ENCODE data around the gene TRMO.

Gene TRMO

DNA sequence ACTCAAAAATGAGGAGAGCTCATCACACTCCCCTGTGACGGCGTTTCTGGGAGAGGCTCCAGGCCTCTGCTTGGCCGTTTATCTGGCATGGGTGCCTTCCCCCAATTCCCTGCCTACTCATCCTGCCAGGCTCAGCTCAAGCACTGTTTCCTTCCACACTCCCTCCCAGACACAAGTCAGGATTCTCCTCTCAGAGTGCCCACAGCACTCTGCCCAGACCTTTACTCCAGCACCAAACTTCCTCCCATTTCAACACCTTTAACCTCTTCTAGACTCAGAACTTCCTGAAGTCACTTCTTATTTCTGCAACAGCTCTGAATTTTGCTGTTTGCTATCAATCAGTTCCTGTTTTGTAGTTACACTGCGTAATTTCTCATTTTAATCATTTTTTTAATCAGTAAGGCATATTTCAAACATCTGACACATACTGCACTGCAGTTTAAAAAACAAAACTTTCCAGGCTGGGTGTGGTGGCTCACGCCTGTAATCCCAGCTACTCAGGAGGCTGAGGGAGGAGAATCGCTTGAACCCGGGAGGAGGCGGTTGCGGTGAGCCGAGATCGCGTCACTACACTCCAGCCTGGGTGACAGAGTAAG is 16.0 kb downstream of the TRMO start:
- no peak for DNase-seq (ENCODE audit: low read depth)
- TF ChIP-seq, protein P1, sequence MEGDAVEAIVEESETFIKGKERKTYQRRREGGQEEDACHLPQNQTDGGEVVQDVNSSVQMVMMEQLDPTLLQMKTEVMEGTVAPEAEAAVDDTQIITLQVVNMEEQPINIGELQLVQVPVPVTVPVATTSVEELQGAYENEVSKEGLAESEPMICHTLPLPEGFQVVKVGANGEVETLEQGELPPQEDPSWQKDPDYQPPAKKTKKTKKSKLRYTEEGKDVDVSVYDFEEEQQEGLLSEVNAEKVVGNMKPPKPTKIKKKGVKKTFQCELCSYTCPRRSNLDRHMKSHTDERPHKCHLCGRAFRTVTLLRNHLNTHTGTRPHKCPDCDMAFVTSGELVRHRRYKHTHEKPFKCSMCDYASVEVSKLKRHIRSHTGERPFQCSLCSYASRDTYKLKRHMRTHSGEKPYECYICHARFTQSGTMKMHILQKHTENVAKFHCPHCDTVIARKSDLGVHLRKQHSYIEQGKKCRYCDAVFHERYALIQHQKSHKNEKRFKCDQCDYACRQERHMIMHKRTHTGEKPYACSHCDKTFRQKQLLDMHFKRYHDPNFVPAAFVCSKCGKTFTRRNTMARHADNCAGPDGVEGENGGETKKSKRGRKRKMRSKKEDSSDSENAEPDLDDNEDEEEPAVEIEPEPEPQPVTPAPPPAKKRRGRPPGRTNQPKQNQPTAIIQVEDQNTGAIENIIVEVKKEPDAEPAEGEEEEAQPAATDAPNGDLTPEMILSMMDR (IDR thresholded peaks at IDR 0.05; ENCODE audit: control insufficient read depth, insufficient read depth, low read depth, low read length, missing control alignments) = no peak
- H3K4me3 ChIP-seq (ENCODE audit: control insufficient read depth, low read depth, low read length) = no peak overlapping the region

DNA sequence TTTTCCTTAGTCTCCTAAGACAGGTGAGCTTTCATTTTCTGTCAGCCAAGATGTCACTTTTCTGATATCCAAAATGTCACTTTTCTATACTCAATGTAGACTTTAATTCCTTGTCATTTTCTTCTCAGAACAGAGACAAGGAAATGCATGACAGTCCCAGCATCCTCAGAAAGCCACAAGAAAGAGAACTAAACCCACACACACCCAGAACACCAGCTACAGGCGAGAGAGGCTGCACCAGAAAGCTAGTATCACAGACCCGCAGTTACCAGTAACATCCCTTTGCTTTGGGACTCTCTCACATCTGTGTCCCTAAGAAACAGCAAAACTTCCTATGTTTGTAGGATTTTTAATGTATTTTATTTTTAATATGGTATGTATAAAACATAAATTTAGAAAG is 17.1 kb downstream of the TRMO start:
- DNase-seq (ENCODE audit: low read depth) = no peak
- TF ChIP-seq, protein P1 (IDR thresholded peaks at IDR 0.05; ENCODE audit: control insufficient read depth, insufficient read depth, low read depth, low read length, missing control alignments) = no peak
- no peak overlapping the region for H3K4me3 ChIP-seq (ENCODE audit: control insufficient read depth, low read depth, low read length)

DNA sequence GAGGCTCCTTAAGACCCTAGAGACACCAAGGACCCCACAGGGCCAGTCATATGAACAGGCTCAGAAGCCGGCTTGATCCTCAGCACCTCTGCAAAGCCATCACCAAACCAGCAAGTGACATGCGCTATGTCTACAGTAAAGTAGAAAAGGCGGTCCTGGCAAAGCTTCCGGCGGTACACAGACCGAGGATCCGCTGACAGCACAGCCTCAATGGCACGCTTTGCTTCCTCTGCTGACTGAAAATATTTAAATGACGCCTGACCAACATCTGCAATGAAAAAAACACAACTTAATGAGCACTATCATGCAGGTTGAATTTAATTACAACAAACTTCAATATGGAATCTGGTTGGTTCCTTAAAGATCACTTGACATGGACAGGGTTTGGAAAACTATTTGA is 17.6 kb downstream of the TRMO start:
- TF ChIP-seq, protein P1 (IDR thresholded peaks at IDR 0.05; ENCODE audit: control insufficient read depth, insufficient read depth, low read depth, low read length, missing control alignments) = no peak
- no peak for DNase-seq (ENCODE audit: low read depth)
- H3K4me3 ChIP-seq (ENCODE audit: control insufficient read depth, low read depth, low read length) = no peak overlapping the region

DNA sequence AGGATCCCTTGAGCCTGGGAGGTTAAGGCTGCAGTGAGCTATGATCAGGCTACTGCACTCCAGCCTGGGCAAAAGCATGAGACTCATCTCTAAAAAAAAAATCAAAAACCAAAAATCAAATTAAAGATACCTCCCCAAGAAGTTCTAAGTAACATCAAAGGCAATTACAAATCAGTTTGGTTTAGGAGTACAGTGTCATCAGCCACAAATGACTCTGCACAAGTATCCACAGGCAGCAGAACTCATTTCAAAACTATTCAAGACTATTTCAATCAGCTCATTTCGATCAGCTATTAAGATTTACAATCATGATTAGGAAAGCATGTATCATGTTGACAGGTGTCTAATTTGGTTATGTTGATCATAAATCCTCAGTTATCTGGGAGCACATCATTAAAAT is 19.1 kb downstream of the TRMO start:
- TF ChIP-seq, protein P1 (IDR thresholded peaks at IDR 0.05; ENCODE audit: control insufficient read depth, insufficient read depth, low read depth, low read length, missing control alignments) = no peak
- H3K4me3 ChIP-seq (ENCODE audit: control insufficient read depth, low read depth, low read length) = no peak overlapping the region
- no peak for DNase-seq (ENCODE audit: low read depth)

DNA sequence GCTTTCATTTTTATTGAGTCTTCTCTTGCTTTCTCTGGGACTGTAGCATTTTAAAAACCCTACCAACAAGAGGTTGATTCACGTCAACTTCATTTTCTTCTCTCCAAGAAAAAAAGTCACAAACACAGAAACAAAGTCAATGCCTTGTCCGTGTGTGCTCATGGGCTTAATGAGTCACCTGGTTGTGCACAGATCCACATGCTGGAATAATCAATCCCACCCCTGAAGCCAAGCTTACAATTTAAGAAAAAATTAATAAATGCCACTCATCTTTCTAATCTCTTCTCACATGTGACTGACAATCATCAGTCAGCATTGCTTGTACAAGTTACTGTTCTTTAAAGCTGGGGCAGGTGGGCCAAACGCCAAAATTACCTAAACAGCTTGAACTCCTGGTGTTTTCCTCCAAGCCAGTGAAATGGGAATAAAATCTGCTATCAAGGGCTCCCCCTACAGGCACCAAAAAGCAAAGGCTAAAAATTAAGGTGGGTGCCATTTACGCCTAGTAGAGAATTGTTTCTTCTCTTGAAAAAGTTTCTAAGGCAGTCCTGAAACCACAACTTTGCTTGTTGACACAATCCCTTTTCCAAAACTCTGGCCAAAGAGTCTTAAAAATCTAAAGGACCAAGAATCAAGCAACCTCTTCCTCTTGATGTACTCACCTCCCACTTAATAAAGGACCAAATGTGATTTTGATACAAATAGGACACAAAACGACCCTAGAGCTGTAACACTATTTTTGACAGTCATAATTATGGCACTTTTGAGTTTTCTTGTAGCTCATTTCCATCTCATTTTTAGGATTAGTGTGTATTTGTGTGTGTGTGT is 21.3 kb downstream of the TRMO start:
- H3K4me3 ChIP-seq (ENCODE audit: control insufficient read depth, low read depth, low read length) = no peak overlapping the region
- TF ChIP-seq, protein P1 (IDR thresholded peaks at IDR 0.05; ENCODE audit: control insufficient read depth, insufficient read depth, low read depth, low read length, missing control alignments) = peak; percentile 81
- DNase-seq (ENCODE audit: low read depth) = no peak

DNA sequence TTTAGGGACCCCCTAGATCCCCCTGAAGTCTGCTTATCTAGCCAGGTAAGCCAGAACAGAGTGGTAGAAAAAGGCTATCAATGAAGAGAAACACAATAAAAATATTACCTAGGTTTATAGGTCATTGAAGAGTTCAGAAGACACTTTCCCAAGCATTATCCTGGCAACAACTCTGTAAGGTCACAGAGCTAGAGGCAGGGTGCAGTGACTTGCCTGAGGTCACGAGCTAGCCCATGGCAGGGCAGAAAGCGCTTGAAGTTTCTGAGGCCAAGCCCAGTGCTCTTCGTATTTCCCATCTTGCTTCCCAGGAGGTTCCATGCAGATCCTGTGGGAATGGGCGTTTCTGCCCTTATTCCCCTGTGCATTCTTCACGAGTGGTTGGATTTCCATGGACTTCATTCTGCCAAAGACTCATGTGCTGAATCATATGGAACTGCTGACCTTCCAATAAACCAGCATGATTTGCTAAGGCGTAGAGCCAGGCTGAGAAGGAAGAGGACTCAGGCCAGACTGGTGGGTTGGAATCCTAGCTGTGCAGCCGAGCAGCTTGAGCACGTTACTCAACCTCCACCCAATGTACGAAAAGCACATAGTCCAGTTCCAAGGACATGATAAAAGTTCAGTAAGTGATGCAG is 22.1 kb downstream of the TRMO start:
- TF ChIP-seq, protein P1 (IDR thresholded peaks at IDR 0.05; ENCODE audit: control insufficient read depth, insufficient read depth, low read depth, low read length, missing control alignments) = no peak
- no peak overlapping the region for H3K4me3 ChIP-seq (ENCODE audit: control insufficient read depth, low read depth, low read length)
- DNase-seq (ENCODE audit: low read depth) = peak; percentile 80
